HL-60 (cell line): ENCODE data around the gene FLT4.

Experiments used
- CTCF ChIP-seq: IDR thresholded peaks from one replicate; pipeline ENCODE4 v1.5.1; 2011; ENCODE audit warnings: low read length, control low read depth, inconsistent platforms; ENCODE audit not compliant: insufficient read depth
- POLR2AphosphoS5 ChIP-seq: IDR thresholded peaks from 2 replicates; pipeline ENCODE4 v1.6.1; 2012; ENCODE audit warnings: low read depth

GRCh38 chr5:180609386-180609785, 40.0 kb downstream of the FLT4 start:
- TF ChIP-seq CTCF (no peak), POLR2AphosphoS5 (no peak)
